GM03348 (cell line): ENCODE results near the gene CLEC1A.
A peak's percentile ranks its signal among the peaks of the same experiment; 100 is the strongest.

Experiments
- DNase-seq: peaks from one replicate; pipeline ENCODE4 v3.0.0; 2012; ENCODE audit warnings: low spot score

The CLEC1A gene

GRCh38 chr12:10098791-10099190 lies at the start of gene CLEC1A:
CLEC1A (minus strand) TSS chr12:10098985; CDS start chr12:10098922, 63 bp downstream.
- DNase-seq, result no peak

GRCh38 chr12:10147714-10148403 lies 49.1 kb upstream of the CLEC1A start:
- DNase-seq, result no peak

- no peak for DNase-seq
Measured at GRCh38 chr12:10142976-10143589, 44.3 kb upstream of the CLEC1A start.

GRCh38 chr12:10140001-10140400 lies 41.2 kb upstream of the CLEC1A start:
- DNase-seq, result peak; percentile 49

GRCh38 chr12:10136637-10137205 lies 37.9 kb upstream of the CLEC1A start:
- no peak for DNase-seq

GRCh38 chr12:10135126-10135525 lies 36.3 kb upstream of the CLEC1A start:
- no peak for DNase-seq

- no peak for DNase-seq
Measured at GRCh38 chr12:10132850-10133370, 34.1 kb upstream of the CLEC1A start.

- no peak for DNase-seq
Measured at GRCh38 chr12:10131111-10131690, 32.4 kb upstream of the CLEC1A start.

- no peak for DNase-seq
Measured at GRCh38 chr12:10130042-10130441, 31.3 kb upstream of the CLEC1A start, which contains the start of gene CLEC7A. CLEC7A (minus strand) TSS chr12:10130199; CDS start chr12:10130082, 117 bp downstream.

- DNase-seq, result no peak
Measured at GRCh38 chr12:10128687-10129086, 29.9 kb upstream of the CLEC1A start.

- no peak for DNase-seq
Measured at GRCh38 chr12:10126413-10126812, 27.6 kb upstream of the CLEC1A start.

GRCh38 chr12:10122689-10123088 lies 23.9 kb upstream of the CLEC1A start:
- DNase-seq, result no peak

GRCh38 chr12:10121278-10121677 lies 22.5 kb upstream of the CLEC1A start:
- no peak for DNase-seq

GRCh38 chr12:10119066-10119465 lies 20.3 kb upstream of the CLEC1A start:
- DNase-seq, result no peak

GRCh38 chr12:10115890-10116289 lies 17.1 kb upstream of the CLEC1A start:
- no peak for DNase-seq

GRCh38 chr12:10115311-10115710 lies 16.5 kb upstream of the CLEC1A start:
- DNase-seq, result no peak

GRCh38 chr12:10113920-10114319 lies 15.1 kb upstream of the CLEC1A start:
- DNase-seq, result no peak

- no peak for DNase-seq
Measured at GRCh38 chr12:10113075-10113474, 14.3 kb upstream of the CLEC1A start.

GRCh38 chr12:10111451-10111850 lies 12.7 kb upstream of the CLEC1A start:
- DNase-seq, result no peak

GRCh38 chr12:10110256-10110844 lies 11.6 kb upstream of the CLEC1A start:
- DNase-seq, result no peak

GRCh38 chr12:10102322-10102721 lies 3.5 kb upstream of the CLEC1A start:
- no peak for DNase-seq

GRCh38 chr12:10101648-10102220 lies 2.9 kb upstream of the CLEC1A start:
- no peak for DNase-seq
